Spleen (tissue), 11 donors: Measurements from ENCODE around the gene RPRD2. TPM values are rescaled to one million over a fixed set of nuclear protein-coding genes. Genes with fewer than 3 reads are reported as not detected.
A peak's percentile ranks its signal among the peaks of the same experiment; 100 is the strongest.

ENCODE experiments used
- DNase-seq: peaks from one replicate; pipeline ENCODE4 v3.0.0-alpha.2; 2020
- H3K27ac ChIP-seq, 8 donors: fragments of 200-600 bp; sonication (generic) in 7 of 8; 1 replicate in 4 of 8; 2 replicates in 4 of 8; pipeline versions ENCODE4 v1.5.0 to v1.8.0; 2016 to 2021; ENCODE audit warnings: inconsistent platforms in 4 of 8, mild to moderate bottlenecking in 4 of 8, moderate library complexity in 1 of 8
- H3K27me3 ChIP-seq, 7 donors: fragments of 200-600 bp; sonication (generic) in 6 of 7; replicated peaks in 1 of 7; 1 replicate in 4 of 7; 2 replicates in 3 of 7; pipeline versions ENCODE4 v1.5.0 to v1.8.0; 2016 to 2021; ENCODE audit warnings: inconsistent platforms in 3 of 7, mild to moderate bottlenecking in 1 of 7
- H3K36me3 ChIP-seq, 6 donors: fragments of 200-600 bp; sonication (generic) in 5 of 6; 1 replicate in 4 of 6; 2 replicates in 2 of 6; pipeline versions ENCODE4 v1.5.0 to v1.8.0; 2016 to 2021; ENCODE audit warnings: inconsistent platforms in 2 of 6
- H3K4me1 ChIP-seq, 6 donors: fragments of 200-600 bp; sonication (generic) in 5 of 6; 1 replicate in 3 of 6; 2 replicates in 3 of 6; pipeline versions ENCODE4 v1.5.0 to v1.8.0; 2016 to 2021; ENCODE audit warnings: inconsistent platforms in 3 of 6
- H3K4me3 ChIP-seq, 8 donors: fragments of 200-600 bp; sonication (generic) in 7 of 8; 1 replicate in 4 of 8; 2 replicates in 4 of 8; pipeline versions ENCODE4 v1.5.0 to v1.8.0; 2016 to 2021; ENCODE audit warnings: inconsistent platforms in 4 of 8, mild to moderate bottlenecking in 4 of 8, moderate library complexity in 2 of 8
- H3K9me3 ChIP-seq, 8 donors: fragments of 200-600 bp; sonication (generic) in 7 of 8; 1 replicate in 4 of 8; 2 replicates in 4 of 8; pipeline versions ENCODE4 v1.5.0 to v1.8.0; 2016 to 2021; ENCODE audit warnings: inconsistent platforms in 4 of 8
- CTCF ChIP-seq, 11 experiments: fragments of 200-600 bp in 7 of 11; fragments of 450-650 bp in 4 of 11; sonication (generic) in 4 of 11; IDR thresholded peaks in 8 of 11; conservative IDR thresholded peaks in 3 of 11; 1 replicate in 7 of 11; 2 replicates in 4 of 11; pipeline versions ENCODE4 v1.4.0 to v1.8.0; 2016 to 2021; ENCODE audit warnings: antibody characterized with exemption in 11 of 11, inconsistent platforms in 4 of 11, mild to moderate bottlenecking in 1 of 11
- POLR2A ChIP-seq, 3 donors: fragments of 450-650 bp; IDR thresholded peaks; one replicate each; pipeline ENCODE4 v1.5.1; 2017; ENCODE audit warnings: antibody characterized with exemption in 3 of 3, mild to moderate bottlenecking in 1 of 3
- POLR2AphosphoS5 ChIP-seq, 3 donors: sonication (generic); formaldehyde crosslinking; IDR thresholded peaks; one replicate each; pipeline ENCODE4 v1.5.1; 2017; ENCODE audit warnings: antibody characterized with exemption in 3 of 3
- WGBS, 5 donors: extraction: QIAGEN DNeasy Blood & Tissue Kit in 3 of 5; methylation state at CpG; one replicate each; pipeline versions ENCODE4 v1.1.5 to v1.1.7; 2013 to 2018; 5-methylcytosine and 5-hydroxymethylcytosine counted together
- intact Hi-C: fragments of 100-400 bp; cut with DNase I; formaldehyde crosslinking; loops from one replicate; pipeline ENCODE4 v1.15.0; 2023; ENCODE audit warnings: low total_unique reads
- polyA plus RNA-seq, 3 donors: library from polyadenylated mRNA; stranded (reverse); fragments of 200-250 nt; gene quantifications; one replicate each; pipeline ENCODE4 v1.2.1, GENCODE V29; 2013
- total RNA-seq, 7 donors: library from RNA; depleted of rRNA in 3 of 7; stranded (reverse); fragments of >200 nt in 3 of 7; fragmentation: NEBNext Ultra II Directional in 4 of 7; extraction: Animal tissue kit (Norgen Biotek cat#: 25700) in 4 of 7; gene quantifications; one replicate each; pipeline versions ENCODE4 v1.1.0 to v1.2.1, GENCODE V29; 2016 to 2021
- donor health status: healthy with polysubstance abuse.
- donor health status: DM: no; HTN: no; CAD: no; lungs with moderate emphysema.
- donor health status: DM: no; HTN: no; CAD: no.
- donor health status: Bipolar disorder and iron deficiency.
- donor health status: healthy.
- donor health status: DM: no; HTN: no; CAD: no.
- donor health status: DM: yes; HTN: yes; CAD: no.

The RPRD2 gene
- total and polyA plus RNA-seq, 10 donors: 3.8 to 42.4 (median 29.5) TPM

- Histone ChIP-seq H3K4me3 (no peak overlapping the region), H3K9me3 (no peaks in the 10 kb centered on the region), H3K36me3 (peaks cover 0 to 23% (median 0%) of the 10 kb centered on the region in 6 donors), H3K27ac (no peak overlapping the region), H3K4me1 (no peaks in the 10 kb centered on the region), H3K27me3 (no peaks in the 10 kb centered on the region)
- 59 to 62% (median 61%) methylated on average over 3 of the region's 3 CpGs for WGBS, 5 donors
- intact Hi-C loops: no loop called here
- no peak for DNase-seq
- TF ChIP-seq POLR2A (IDR thresholded peaks at IDR 0.05) (no peak), POLR2AphosphoS5 (IDR thresholded peaks at IDR 0.05) (no peak), CTCF (IDR thresholded peaks at IDR 0.05 in 8 of 11, conservative IDR thresholded peaks at IDR 0.05 in 3 of 11) (peak in 1 of 11 experiments; percentile 7)
Measured at GRCh38 chr1:150429805-150430204, 65.9 kb downstream of the RPRD2 start.

GRCh38 chr1:150441121-150441520, 77.2 kb downstream of the RPRD2 start:
- H3K4me3 ChIP-seq: no peak overlapping the region
- H3K27ac ChIP-seq: no peak overlapping the region
- WGBS, 5 donors: 78 to 96% (median 92%) methylated on average over 2 of the region's 2 CpGs
- intact Hi-C loops: no loop called here
- H3K4me1 ChIP-seq: peaks cover 0 to 7% (median 0%) of the 10 kb centered on the region in 6 donors
- H3K9me3 ChIP-seq: no peaks in the 10 kb centered on the region
- no peak for TF ChIP-seq POLR2AphosphoS5 (IDR thresholded peaks at IDR 0.05)
- no peak for TF ChIP-seq POLR2A (IDR thresholded peaks at IDR 0.05)
- no peak for TF ChIP-seq CTCF (IDR thresholded peaks at IDR 0.05 in 8 of 11, conservative IDR thresholded peaks at IDR 0.05 in 3 of 11)
- H3K27me3 ChIP-seq: no peaks in the 10 kb centered on the region
- DNase-seq: no peak
- peaks cover 4 to 88% (median 31%) of the 10 kb centered on the region in 6 donors for H3K36me3 ChIP-seq

DNA sequence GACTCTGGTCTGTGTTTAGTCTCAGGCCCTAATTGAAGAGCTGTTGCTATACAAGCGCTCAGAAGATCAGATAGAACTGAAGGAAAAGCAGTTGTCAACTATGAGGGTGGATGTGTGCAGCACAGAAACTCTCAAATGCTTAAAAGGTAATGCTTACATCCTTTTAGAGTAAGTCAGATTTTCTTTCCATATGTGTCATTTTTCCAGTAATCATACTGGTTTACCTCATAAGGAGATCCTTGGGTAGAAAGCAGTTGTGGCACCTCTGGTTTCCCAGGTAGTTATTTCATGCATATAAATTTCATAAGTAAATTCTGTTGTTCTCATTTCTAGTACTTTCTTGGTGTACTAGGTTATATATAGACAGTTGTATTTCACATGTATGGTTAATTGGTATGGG, 80.3 kb downstream of the RPRD2 start:
- Histone ChIP-seq H3K27me3 (no peaks in the 10 kb centered on the region), H3K4me1 (peaks cover 0 to 7% (median 0%) of the 10 kb centered on the region in 6 donors), H3K9me3 (no peaks in the 10 kb centered on the region), H3K27ac (no peak overlapping the region), H3K4me3 (no peak overlapping the region), H3K36me3 (peaks cover 4 to 92% (median 59%) of the 10 kb centered on the region in 6 donors)
- no peak for TF ChIP-seq POLR2A (IDR thresholded peaks at IDR 0.05)
- no peak for TF ChIP-seq POLR2AphosphoS5 (IDR thresholded peaks at IDR 0.05)
- no peak for TF ChIP-seq CTCF (IDR thresholded peaks at IDR 0.05 in 8 of 11, conservative IDR thresholded peaks at IDR 0.05 in 3 of 11)
- no peak for DNase-seq
- intact Hi-C loops: no loop called here
- WGBS, 5 donors: 96 to 100% (median 98%) methylated on average over 1 of the region's 1 CpG

- intact Hi-C loops: no loop called here
- Histone ChIP-seq H3K4me1 (no peaks in the 10 kb centered on the region), H3K9me3 (no peaks in the 10 kb centered on the region), H3K27me3 (no peaks in the 10 kb centered on the region), H3K36me3 (peaks cover 3 to 95% (median 59%) of the 10 kb centered on the region in 6 donors), H3K4me3 (no peak overlapping the region), H3K27ac (no peak overlapping the region)
- WGBS, 5 donors: 85 to 96% (median 92%) methylated on average over 4 of the region's 4 CpGs
- no peak for DNase-seq
- no peak for TF ChIP-seq POLR2AphosphoS5 (IDR thresholded peaks at IDR 0.05)
- no peak for TF ChIP-seq CTCF (IDR thresholded peaks at IDR 0.05 in 8 of 11, conservative IDR thresholded peaks at IDR 0.05 in 3 of 11)
- TF ChIP-seq POLR2A (IDR thresholded peaks at IDR 0.05): no peak
Measured at GRCh38 chr1:150456146-150456647, 92.2 kb downstream of the RPRD2 start.
